GM13976 (cell line): ENCODE data around the gene PTPRR.

Experiments used
- DNase-seq: peaks from one replicate; pipeline ENCODE4 v3.0.0; 2012; ENCODE audit warnings: low spot score
- CTCF ChIP-seq: IDR thresholded peaks from 2 replicates; pipeline ENCODE4 v1.5.1; 2012; ENCODE audit warnings: borderline replicate concordance, mild to moderate bottlenecking; ENCODE audit not compliant: insufficient read depth; ENCODE audit errors: extremely low read depth, missing control alignments, control extremely low read depth
- in situ Hi-C: fragments of 300-500 bp; cut with MboI; formaldehyde crosslinking; loops from one replicate; pipeline ENCODE4 v1.12.0; 2022; ENCODE audit warnings: low sequenced_read_pairs, mixed read lengths, inconsistent platforms; ENCODE audit not compliant: unreplicated experiment

The PTPRR gene

GRCh38 chr12:70671698-70672097, 248.8 kb downstream of the PTPRR start:
- DNase-seq = no peak
- in situ Hi-C loops = no loop called here
- no peak for TF ChIP-seq CTCF

DNA sequence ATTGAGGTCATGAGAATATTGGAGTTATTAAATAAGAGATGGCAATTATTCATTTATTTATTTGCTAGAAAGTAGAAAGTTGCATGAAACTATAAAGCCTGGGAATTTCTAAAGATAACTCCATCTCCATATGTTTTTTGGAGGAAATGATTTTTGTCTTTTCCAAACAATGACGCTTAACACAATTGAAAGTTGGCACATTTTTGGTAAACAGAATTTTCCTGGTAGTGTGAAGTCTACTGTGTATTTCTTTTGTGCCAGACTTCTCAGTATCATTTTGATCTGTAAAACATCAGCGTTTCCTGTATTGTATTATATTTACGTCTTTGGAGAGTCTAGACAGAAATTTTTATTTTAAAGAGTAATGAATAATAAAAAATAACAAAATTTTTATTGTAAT, 249.6 kb downstream of the PTPRR start:
- in situ Hi-C loops = no loop called here

GRCh38 chr12:70667253-70667652, 253.3 kb downstream of the PTPRR start:
- no peak for DNase-seq
- TF ChIP-seq CTCF = no peak
- in situ Hi-C loops = no loop called here

More for the DNA sequence above, 249.6 kb downstream of the PTPRR start:
- no peak for TF ChIP-seq CTCF
- DNase-seq = no peak

DNA sequence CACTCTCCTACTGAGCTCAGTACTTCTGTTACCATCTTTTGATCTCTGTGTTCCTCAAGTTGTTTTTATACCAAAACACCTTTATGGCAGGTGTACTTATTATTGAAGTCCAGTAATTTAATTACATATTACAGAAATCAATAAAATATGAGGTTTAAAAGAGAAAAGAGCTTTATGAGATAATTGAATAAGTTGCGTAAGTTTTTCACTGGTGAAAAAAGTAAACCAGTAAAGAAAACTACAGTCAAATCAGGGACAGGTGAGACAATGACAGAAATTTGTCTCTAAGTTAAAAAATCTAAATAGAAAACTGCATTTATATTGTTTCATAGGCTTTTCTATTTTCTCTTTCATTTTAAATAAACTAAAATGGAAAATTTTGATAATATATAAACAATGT, 254.2 kb downstream of the PTPRR start:
- in situ Hi-C loops = no loop called here
- DNase-seq = no peak
- TF ChIP-seq CTCF = no peak

- no peak for TF ChIP-seq CTCF
- in situ Hi-C loops = no loop called here
- DNase-seq = no peak
Observed at GRCh38 chr12:70664465-70664881, 256.1 kb downstream of the PTPRR start.

- no peak for TF ChIP-seq CTCF
- DNase-seq = no peak
- in situ Hi-C loops = no loop called here
Observed at GRCh38 chr12:70663838-70664237, 256.7 kb downstream of the PTPRR start.
